ENCODE measurements around the gene PTK7. TPM values are rescaled to one million over a fixed set of nuclear protein-coding genes. Genes with fewer than 3 reads are reported as not detected.
"Not testable (repeated sequence)": the region's sequence is repeated elsewhere in the genome, so short reads cannot be mapped to it uniquely, and the experiment has no call there.

Gene PTK7
- polyA plus RNA-seq, 1 experiment = 146 TPM

DNA sequence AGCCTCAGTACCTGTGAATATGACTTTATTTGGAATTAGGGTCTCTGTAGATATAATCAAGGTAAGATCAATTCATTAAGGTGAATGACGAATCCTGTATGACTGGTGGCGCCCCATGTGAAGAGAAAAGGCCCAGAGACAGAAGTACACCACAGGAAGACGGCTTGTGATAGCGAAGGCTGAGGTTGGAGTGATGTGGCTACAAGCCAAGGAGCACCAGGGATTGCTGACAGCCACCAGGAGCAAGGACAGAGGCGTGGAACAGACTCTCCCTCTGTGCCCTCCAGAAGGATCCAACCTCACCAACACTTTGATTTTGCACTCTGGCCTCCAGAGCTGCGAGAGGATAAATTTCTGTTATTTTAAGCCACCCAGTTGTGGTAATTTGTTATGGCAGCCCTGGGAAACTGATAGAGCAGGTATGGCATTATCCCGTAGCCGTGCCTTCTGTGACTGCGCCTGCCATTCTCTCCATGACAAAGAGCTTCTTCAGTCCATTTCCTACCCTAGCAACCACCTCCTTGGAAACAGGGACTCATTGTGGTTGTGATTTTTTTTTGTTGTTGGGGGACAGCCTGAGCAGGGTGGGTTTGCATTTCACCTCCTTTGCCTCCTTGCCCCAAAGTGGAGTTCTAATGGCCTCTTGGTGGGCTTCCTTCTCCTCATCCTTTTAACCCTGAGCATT, 29.6 kb downstream of the PTK7 start:
- no peak overlapping the region for H3K27ac ChIP-seq (ENCODE audit: low read depth, low read length)
- TF ChIP-seq CTCF (IDR thresholded peaks at IDR 0.05; ENCODE audit: low read depth, low read length) = no peak
- H3K4me3 ChIP-seq (ENCODE audit: low read depth, low read length) = no peak overlapping the region
- no peaks in the 10 kb centered on the region for H3K9me3 ChIP-seq (ENCODE audit: control insufficient read depth, insufficient read depth, low read length)
- ChIA-PET CTCF (no interaction called here), POLR2A (interaction anchor here (1.2 kb wide), 1 partner anchor 15 kb away, joined by 6 read pairs; no protein-coding TSS in a partner anchor)
- DNase-seq (ENCODE audit: low read depth, low spot score) = no peak
- H3K27me3 ChIP-seq (ENCODE audit: control insufficient read depth, insufficient read depth, low read length) = no peaks in the 10 kb centered on the region

DNA sequence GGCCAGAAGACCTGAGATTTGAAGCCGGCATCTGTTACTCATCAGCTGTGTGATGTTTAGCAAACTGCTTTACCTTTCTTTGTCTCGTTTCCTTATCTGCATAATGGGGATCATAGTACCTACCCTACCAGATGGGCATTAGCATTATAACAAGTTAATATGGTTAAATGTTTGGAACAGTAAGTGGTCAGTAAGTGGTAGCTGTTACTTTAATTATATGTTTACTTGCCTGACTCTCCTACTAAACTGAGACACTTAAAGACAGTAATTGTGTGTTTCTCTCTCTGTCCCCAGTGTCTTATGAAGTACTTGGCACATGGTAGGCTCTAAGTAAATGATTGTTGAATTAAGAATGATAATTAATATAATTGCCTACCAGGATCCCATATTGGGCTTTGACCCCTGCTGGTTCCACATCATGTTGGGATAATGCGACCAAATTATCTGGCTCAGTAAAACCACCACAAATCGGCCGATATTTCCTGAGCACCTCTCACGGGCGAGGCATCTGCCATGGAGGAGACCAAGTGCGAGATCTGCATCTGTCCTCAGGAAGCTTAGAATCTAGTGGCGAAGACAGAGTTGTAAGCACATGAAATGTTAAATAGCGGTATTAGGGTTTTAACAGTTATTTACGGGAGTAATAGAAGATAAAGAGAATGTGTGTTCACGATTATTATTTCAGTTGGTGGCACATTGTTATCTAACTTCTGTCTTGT, 31.4 kb downstream of the PTK7 start:
- DNase-seq (ENCODE audit: low read depth, low spot score) = no peak
- H3K4me3 ChIP-seq (ENCODE audit: low read depth, low read length) = no peak overlapping the region
- ChIA-PET CTCF (interaction anchor here (0.6 kb wide), 1 partner anchor 19 kb away, joined by 3 read pairs; no protein-coding TSS in a partner anchor), POLR2A (interaction anchor here (0.7 to 1.2 kb wide), 2 partner anchors 8 to 11 kb away, joined by 3 to 4 read pairs; no protein-coding TSS in a partner anchor)
- no peak overlapping the region for H3K27ac ChIP-seq (ENCODE audit: low read depth, low read length)
- H3K27me3 ChIP-seq (ENCODE audit: control insufficient read depth, insufficient read depth, low read length) = no peaks in the 10 kb centered on the region
- no peak for TF ChIP-seq CTCF (IDR thresholded peaks at IDR 0.05; ENCODE audit: low read depth, low read length)
- H3K9me3 ChIP-seq (ENCODE audit: control insufficient read depth, insufficient read depth, low read length) = no peaks in the 10 kb centered on the region

DNA sequence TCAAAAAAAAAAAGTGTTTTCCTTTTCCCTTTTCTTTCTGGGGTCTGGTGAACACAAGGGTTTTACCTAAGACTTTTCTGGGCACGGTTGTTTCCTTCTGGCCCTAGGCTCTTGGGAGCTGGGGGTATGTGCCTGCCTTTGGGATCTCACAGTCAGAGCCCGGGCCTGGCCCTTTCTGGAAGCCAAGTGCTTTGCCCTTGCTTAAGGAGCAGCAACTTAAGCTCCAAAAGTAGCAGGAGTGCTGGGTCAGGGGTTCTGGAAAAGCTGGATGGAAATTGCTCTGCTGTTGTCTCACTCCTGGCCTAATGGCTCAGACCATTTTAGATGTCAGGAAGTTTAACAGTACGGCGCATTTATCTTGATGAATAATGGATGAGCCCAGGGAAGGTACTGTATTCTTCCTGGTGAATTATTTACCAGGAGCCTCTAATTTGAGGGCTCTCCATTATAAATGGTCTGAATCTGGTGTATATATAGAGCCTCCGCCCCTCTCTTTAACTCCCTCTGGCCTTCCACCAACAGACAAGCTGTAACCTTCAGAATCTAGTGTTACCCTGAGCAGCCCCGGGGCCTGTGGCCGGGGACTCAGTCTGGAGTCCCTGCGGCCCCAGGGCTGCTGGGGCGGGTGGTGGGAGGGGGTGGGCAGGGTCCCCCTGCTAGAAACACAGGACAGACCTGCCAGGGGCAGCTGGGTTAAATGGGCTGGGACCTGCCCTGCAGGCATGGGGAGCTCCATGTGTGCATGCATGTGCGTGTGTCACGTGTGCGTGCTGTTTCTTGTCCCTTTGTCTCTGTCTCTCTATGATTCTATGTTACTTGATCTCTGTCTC, 37.5 kb downstream of the PTK7 start:
- no peak for TF ChIP-seq CTCF (IDR thresholded peaks at IDR 0.05; ENCODE audit: low read depth, low read length)
- no peaks in the 10 kb centered on the region for H3K27me3 ChIP-seq (ENCODE audit: control insufficient read depth, insufficient read depth, low read length)
- peak overlapping the region; percentile 96 for H3K27ac ChIP-seq (ENCODE audit: low read depth, low read length)
- ChIA-PET POLR2A (interaction anchor here (0.6 to 1.6 kb wide), 2 partner anchors 12 to 38 kb away, joined by 5 to 8 read pairs; partner anchors contain the start of gene PTK7), CTCF (no interaction called here)
- H3K9me3 ChIP-seq (ENCODE audit: control insufficient read depth, insufficient read depth, low read length) = no peaks in the 10 kb centered on the region
- no peak for DNase-seq (ENCODE audit: low read depth, low spot score)
- H3K4me3 ChIP-seq (ENCODE audit: low read depth, low read length) = no peak overlapping the region

GRCh38 chr6:43115365-43115764, 39.3 kb downstream of the PTK7 start:
- Histone ChIP-seq H3K27ac (ENCODE audit: low read depth, low read length) (peak overlapping the region; percentile 99), H3K27me3 (ENCODE audit: control insufficient read depth, insufficient read depth, low read length) (no peaks in the 10 kb centered on the region), H3K4me3 (ENCODE audit: low read depth, low read length) (no peak overlapping the region), H3K9me3 (ENCODE audit: control insufficient read depth, insufficient read depth, low read length) (no peaks in the 10 kb centered on the region)
- no peak for TF ChIP-seq CTCF (IDR thresholded peaks at IDR 0.05; ENCODE audit: low read depth, low read length)
- POLR2A ChIA-PET = no interaction called here
- DNase-seq (ENCODE audit: low read depth, low spot score) = no peak
- CTCF ChIA-PET = no interaction called here

GRCh38 chr6:43117466-43117865, 41.4 kb downstream of the PTK7 start:
- POLR2A ChIA-PET; H3K27me3 ChIP-seq (ENCODE audit: control insufficient read depth, insufficient read depth, low read length); DNase-seq (ENCODE audit: low read depth, low spot score); H3K9me3 ChIP-seq (ENCODE audit: control insufficient read depth, insufficient read depth, low read length); H3K4me3 ChIP-seq (ENCODE audit: low read depth, low read length); CTCF ChIA-PET: not testable (repeated sequence)
- peak overlapping the region; percentile 24 for H3K27ac ChIP-seq (ENCODE audit: low read depth, low read length)
